GM10266 (cell line): ENCODE data around the gene DRAP1.

ENCODE experiments used
- DNase-seq: peaks from one replicate; pipeline ENCODE4 v3.0.0; 2012; ENCODE audit errors: extremely low spot score
- TF ChIP-seq, protein P1 (sequence below): IDR thresholded peaks from 2 replicates; pipeline ENCODE4 v1.5.1; 2012; ENCODE audit warnings: mild to moderate bottlenecking, low read depth; ENCODE audit not compliant: control insufficient read depth, insufficient read depth; ENCODE audit errors: missing control alignments

DRAP1 gene

DNA sequence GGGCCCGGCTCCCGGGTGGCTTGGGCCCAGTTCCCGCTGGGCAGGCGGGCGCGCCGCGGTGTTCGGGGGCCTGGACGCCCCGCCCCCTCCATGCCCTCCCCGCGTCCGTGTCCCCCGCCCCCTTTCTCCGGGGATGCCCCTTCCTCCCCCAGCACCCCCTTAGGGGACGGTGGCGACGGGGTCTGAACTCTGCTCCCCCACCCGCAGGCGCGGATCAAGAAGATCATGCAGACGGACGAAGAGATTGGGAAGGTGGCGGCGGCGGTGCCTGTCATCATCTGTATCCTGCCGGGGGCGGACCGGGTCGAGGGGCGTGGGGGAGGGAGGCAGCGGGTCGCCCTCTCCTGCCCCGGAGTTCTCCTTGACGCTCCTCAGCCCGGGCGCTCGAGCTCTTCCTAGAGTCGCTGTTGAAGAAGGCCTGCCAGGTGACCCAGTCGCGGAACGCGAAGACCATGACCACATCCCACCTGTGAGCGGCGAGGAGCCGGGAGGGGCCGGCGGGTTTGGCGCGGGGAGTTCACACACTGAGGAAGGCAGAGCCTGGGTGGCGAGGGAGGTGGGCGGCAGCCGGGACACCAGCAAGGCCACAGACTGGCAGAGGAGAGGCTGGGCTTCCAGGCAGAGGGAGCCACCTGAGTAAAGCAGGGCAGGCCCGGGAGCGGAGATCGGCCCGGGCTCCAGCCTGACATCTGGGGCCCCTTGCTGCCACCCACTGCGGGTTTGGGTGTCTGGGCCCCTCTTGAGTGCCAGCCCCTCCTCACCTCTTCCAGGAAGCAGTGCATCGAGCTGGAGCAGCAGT is 546 bp downstream of the DRAP1 start:
- DNase-seq, result no peak
- TF ChIP-seq, protein P1, sequence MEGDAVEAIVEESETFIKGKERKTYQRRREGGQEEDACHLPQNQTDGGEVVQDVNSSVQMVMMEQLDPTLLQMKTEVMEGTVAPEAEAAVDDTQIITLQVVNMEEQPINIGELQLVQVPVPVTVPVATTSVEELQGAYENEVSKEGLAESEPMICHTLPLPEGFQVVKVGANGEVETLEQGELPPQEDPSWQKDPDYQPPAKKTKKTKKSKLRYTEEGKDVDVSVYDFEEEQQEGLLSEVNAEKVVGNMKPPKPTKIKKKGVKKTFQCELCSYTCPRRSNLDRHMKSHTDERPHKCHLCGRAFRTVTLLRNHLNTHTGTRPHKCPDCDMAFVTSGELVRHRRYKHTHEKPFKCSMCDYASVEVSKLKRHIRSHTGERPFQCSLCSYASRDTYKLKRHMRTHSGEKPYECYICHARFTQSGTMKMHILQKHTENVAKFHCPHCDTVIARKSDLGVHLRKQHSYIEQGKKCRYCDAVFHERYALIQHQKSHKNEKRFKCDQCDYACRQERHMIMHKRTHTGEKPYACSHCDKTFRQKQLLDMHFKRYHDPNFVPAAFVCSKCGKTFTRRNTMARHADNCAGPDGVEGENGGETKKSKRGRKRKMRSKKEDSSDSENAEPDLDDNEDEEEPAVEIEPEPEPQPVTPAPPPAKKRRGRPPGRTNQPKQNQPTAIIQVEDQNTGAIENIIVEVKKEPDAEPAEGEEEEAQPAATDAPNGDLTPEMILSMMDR, result no peak

DNA sequence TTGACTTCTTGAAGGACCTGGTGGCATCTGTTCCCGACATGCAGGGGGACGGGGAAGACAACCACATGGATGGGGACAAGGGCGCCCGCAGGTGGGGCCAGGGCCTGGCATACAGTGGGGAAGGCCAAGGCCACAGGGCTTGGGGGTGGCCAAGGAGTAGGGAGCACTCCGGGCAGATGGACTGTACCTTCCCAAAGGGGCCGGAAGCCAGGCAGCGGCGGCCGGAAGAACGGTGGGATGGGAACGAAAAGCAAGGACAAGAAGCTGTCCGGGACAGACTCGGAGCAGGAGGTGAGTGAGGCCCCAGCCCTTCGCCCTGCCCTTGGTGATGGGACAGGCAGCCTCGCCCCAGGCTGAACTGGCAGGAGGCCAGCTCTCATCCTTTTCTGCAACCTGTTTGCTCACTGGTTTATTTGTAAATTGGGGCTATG is 1.2 kb downstream of the DRAP1 start:
- no peak for DNase-seq
- TF ChIP-seq, protein P1, result no peak

DNA sequence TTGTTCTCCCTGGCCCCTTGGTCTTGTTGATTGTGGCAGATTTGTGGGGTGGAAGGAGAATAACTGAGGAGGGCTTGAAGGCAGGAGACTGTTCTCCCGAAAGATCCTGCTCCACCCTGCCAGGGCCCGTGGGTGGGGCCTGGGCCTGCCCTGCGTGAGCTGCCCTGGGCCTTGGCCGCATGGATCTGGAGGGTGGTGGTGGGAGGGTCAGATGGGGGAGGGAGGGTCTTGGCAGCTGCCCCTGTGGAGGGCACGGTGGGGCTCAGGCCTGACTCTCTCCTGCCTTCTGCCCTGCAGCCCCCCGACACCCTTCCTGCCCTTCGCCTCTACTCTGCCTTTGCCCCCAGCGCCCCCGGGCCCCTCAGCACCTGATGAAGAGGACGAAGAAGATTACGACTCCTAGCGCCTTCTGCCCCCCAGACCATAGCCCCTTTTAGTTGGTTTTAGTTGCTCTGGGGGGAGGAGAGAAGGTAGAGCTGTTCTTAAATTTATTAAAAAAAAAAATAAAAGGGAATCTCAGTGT is 1.9 kb downstream of the DRAP1 start:
- TF ChIP-seq, protein P1, result no peak
- DNase-seq, result no peak

DNA sequence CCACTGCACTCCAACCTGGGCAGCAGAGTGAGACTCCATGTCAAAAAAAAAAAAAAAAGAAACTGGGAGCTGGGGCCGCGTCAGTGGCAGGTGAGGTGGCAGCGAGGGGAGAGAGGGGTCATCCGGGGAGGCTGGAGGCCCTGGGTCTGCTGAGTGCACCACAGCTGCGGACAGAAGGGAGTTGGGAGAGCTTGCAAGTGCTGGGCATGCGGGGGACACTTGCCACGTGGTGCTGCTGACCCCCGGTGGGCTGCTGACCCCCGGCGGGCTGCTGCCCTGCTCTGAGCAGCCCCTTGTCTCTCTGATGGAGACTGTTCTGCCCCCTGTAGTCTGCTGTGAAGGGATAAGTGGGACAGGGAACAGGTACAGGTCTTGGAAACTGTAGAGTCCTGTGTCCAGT is 2.6 kb downstream of the DRAP1 start:
- DNase-seq, result no peak
- TF ChIP-seq, protein P1, result no peak

DNA sequence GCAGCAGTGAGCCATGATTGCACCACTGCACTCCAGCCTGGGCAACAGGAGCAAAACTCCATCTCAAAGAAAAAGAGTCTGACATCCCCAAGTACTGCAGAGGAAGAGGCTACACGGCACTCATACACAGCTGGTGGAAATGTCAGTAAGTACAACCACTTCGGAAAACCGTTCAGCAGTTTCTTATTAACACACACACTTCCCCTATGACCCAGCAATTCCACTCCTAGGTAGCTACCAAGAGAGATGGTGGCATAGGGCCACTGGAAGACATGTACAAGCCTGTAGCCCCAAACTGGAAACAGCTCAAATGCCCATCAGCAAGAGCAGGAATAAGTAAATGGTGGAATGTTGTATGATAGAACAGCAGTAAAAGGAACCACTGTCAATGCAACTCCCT is 3.3 kb downstream of the DRAP1 start:
- DNase-seq, result no peak
- TF ChIP-seq, protein P1, result no peak

DNA sequence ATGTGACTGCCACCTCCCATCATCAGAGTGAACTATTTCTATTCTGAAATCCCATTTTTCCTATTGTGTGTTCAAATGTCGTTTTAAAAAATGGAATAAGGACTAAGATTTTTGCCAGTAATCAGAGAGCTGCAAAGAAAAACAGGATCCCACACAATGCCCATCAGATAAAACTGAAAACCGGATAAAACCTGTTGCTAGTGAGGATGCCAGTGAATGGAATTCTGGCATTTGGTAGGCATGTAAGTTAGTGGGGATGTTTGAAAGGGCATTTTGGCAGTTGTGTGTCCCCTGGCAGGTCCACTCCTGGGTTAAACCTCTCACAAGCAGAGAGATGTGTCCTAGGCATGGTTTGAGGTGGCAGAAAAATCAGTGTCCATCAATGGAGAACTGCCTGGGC is 6.2 kb downstream of the DRAP1 start:
- TF ChIP-seq, protein P1, result no peak
- no peak for DNase-seq

DNA sequence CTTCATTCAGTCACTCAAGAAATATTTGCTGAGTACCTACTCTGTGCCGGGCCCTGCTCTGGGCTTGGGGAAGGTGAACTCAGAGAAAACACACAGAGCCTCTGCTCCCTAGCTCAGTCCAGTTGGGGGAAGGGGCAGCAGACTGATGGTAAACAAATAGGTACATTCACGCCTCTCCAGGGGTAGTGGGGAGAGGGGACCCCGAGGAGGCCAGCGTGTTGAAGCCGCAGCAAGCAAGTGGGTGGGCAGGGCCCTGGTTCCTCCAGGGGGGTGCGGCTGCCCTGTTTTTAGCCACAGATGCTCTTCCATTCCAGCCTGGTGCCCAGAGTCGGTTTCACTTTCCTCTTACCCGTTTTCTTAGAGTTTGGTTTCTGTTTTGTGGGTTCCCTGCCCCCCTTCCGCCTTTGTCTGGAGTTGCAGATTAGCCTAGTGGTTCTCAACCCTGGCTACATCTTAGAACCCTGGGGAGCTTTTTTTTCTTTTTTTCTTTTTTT is 8.7 kb downstream of the DRAP1 start:
- DNase-seq, result peak; percentile 84
- TF ChIP-seq, protein P1, result no peak
